ENCODE measurements around the gene SPTBN5.

The SPTBN5 gene

GRCh38 chr15:41865490-41866055 lies 28.3 kb downstream of the SPTBN5 start:
- H3K27ac ChIP-seq, result no peak overlapping the region
- TF ChIP-seq CTCF (IDR thresholded peaks at IDR 0.05) (no peak), ZFX (IDR thresholded peaks at IDR 0.05; ENCODE audit: borderline replicate concordance) (no peak)

- H3K27ac ChIP-seq, result no peak overlapping the region
- TF ChIP-seq CTCF (IDR thresholded peaks at IDR 0.05), result no peak
These were observed 31.2 kb downstream of the SPTBN5 start for GRCh38 chr15:41862515-41863116.

GRCh38 chr15:41861736-41862356 lies 32.0 kb downstream of the SPTBN5 start:
- H3K27ac ChIP-seq, result no peak overlapping the region
- TF ChIP-seq ZFX (IDR thresholded peaks at IDR 0.05; ENCODE audit: borderline replicate concordance), result no peak
- no peak for TF ChIP-seq CTCF (IDR thresholded peaks at IDR 0.05)

- TF ChIP-seq ZFX (IDR thresholded peaks at IDR 0.05; ENCODE audit: borderline replicate concordance) (no peak), CTCF (IDR thresholded peaks at IDR 0.05) (no peak)
- H3K27ac ChIP-seq, result no peak overlapping the region
These were observed 33.6 kb downstream of the SPTBN5 start for GRCh38 chr15:41860049-41860828.

GRCh38 chr15:41858756-41859155 lies 35.1 kb downstream of the SPTBN5 start:
- H3K27ac ChIP-seq, result no peak overlapping the region
- TF ChIP-seq CTCF (IDR thresholded peaks at IDR 0.05) (no peak), ZFX (IDR thresholded peaks at IDR 0.05; ENCODE audit: borderline replicate concordance) (no peak)

GRCh38 chr15:41857316-41857715 lies 36.5 kb downstream of the SPTBN5 start:
- H3K27ac ChIP-seq, result no peak overlapping the region
- TF ChIP-seq CTCF (IDR thresholded peaks at IDR 0.05) (no peak), ZFX (IDR thresholded peaks at IDR 0.05; ENCODE audit: borderline replicate concordance) (no peak)

- TF ChIP-seq ZFX (IDR thresholded peaks at IDR 0.05; ENCODE audit: borderline replicate concordance) (no peak), CTCF (IDR thresholded peaks at IDR 0.05) (no peak)
- no peak overlapping the region for H3K27ac ChIP-seq
These were observed 37.1 kb downstream of the SPTBN5 start for GRCh38 chr15:41856716-41857115.
